DMS 273 treated with DMSO at 0.1 percent for 48 hours (cell line): ENCODE data around the gene TTLL6.
A peak's percentile ranks its signal among the peaks of the same experiment; 100 is the strongest.
"Not testable (repeated sequence)": the region's sequence is repeated elsewhere in the genome, so short reads cannot be mapped to it uniquely, and the experiment has no call there.

ENCODE experiments used
- DNase-seq: peaks from one replicate; lab custom pipeline; 2025; lab: John Stamatoyannopoulos, UW

TTLL6 gene

GRCh38 chr17:48816774-48817590 is at the start of gene TTLL6:
Gene TTLL6 (minus strand): TSS chr17:48817229. CDS start chr17:48817072, 157 bp downstream.
- peak; percentile 79 for DNase-seq

- DNase-seq = no peak
These were observed 43.4 kb upstream of the TTLL6 start for GRCh38 chr17:48860456-48860855.

DNA sequence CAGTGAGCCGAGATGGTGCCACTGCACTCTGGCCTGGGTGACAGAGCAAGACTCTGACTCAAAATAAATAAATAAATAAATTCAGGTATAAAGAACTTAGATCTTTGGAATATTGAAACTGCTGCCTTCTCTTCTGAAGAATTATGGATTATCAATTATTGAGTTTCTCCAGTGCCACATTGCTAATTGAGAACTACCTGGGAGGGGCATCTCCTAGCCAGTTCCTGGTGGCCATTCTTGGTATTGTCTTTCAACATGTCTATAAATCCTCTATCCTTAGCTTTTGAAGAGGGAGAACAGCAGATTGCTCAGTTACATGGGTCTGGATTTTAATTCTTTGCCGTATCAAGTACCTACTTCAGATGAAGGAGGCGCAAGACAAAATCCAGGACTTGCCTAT is 43.0 kb upstream of the TTLL6 start:
- no peak for DNase-seq

GRCh38 chr17:48856122-48856821 is 39.2 kb upstream of the TTLL6 start:
- DNase-seq = no peak

DNA sequence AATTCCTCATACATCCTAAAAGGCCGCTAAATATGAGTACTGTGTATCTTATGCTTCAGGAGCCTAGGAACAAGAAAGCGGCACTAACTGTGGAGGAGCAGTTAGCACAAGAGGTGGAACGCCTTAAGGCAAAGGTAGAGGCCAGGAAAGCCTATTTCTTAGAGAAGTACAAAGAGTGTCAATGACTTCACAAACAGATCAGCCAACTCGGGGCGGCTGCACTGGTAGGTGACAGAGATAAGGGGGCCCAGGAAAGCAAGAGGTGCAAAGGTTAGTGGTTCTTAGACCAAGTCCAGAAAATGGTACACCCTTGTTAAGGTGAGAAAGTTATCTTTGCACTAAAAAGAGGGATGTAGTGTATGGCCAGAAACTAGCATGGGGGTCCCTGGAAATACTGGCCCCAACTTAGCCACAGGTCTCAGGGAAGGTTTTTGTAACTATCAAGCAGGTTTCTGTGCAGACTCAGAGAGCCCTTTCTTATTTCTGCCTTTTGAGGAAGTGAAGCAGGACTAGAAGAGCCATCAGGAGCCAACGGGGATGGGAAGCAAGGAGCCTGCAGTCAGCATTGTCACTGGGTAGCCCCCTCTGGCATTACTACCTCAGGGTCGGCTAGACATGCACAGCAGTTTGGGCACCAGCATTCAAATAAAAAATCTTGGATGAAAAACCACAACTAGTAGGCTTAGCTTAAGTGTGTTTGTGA is 37.9 kb upstream of the TTLL6 start:
- no peak for DNase-seq

DNA sequence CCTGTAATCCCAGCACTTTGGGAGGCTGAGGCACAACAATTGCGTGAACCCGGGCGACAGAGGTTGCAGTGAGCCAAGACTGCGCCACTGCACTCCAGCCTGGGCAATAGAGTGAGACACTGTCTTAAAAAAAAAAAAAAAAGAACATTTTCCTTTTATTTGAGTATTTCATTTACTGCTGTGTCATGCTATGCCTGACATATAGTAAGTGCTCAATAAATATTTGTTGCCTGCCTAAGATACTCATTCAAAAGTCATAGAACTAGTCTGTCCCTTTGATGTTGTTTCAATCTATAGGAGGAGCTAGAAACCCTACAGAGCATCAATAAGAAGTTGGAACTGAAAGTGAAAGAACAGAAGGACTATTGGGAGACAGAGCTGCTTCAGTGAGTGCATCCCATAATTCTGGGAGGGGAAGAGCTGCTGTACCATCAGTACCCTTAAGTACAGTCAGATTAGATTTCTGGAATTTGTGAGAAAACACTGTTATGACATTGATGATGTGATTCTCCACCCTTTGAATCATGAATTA is 33.8 kb upstream of the TTLL6 start:
- no peak for DNase-seq

DNA sequence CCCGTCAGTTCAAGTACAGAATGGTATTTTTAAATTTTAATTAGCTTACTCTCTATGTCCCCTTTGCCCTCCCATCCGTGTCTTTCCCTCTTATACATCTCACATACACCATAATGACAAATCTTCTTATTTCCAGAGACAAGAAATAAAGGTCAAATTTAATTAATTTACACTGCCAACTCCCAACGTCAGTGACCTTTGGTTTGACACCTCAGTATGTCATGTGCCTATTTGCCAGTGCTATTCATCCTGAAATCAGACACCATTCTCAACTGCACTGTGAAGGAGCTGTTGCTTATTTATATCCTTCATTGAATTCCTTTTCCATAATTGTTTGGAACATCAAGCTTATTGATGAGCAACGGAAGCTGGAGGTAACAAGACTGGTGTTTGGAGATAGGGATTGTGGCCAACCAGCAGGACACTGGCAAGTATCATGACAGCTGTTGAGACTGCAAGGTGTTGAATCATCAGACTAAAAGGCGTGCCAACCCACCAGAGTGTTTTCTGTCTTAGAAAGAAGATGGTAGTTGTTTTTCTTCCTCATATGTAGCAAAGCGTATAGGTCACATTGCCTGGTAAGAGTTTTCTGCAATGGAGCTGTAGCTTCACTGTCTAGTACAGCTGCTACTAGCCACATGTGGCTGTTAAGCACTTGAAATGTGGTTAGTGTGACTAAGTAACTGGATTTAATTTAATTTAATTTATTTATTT is 26.3 kb upstream of the TTLL6 start:
- DNase-seq = no peak

- no peak for DNase-seq
These were observed 25.7 kb upstream of the TTLL6 start for GRCh38 chr17:48842746-48843145.

DNA sequence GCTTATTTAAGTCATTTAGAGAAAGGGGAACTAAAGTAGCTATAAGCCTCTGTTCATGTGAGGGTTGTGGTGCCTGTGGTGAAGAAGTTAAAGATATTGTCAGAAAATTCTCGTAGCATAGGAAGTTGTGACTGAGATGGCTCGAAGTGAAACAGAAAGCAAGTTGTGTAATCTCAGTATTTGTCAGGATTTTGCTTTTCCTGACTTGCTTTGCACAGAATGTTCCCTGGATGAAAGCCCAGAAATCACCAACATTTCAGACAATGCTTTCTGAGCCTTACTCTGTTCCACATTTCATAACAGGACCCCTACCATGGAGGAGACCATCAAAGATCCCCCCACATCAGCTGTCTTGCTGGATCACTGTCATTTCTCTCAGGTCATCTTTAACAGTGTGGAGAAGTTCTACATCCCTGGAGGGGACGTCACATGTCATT is 24.4 kb upstream of the TTLL6 start:
- no peak for DNase-seq

GRCh38 chr17:48840441-48840840 is 23.4 kb upstream of the TTLL6 start:
- DNase-seq = no peak

- not testable (repeated sequence) for DNase-seq
These were observed 20.4 kb upstream of the TTLL6 start for GRCh38 chr17:48837458-48837857.

DNA sequence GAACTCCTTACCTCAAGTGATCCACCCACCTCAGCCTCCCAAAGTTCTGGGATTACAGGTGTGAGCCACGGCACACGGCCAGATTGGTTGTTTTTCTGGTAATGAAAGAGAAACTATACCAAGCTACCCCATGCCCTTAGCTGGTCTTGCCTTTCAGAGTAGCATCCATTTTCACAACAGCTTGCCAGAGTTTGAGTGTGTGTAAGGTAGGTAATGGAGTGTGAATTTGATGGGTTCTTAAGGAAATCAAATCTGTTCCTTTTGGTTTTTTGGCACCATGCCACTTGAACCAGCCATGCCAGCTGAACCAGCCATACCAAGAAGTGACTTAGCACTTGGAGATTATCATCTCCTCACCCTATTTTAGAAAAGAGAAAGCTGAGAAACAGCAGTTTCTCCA is 18.9 kb upstream of the TTLL6 start:
- DNase-seq = no peak

- no peak for DNase-seq
These were observed 17.9 kb upstream of the TTLL6 start for GRCh38 chr17:48834973-48835372.

GRCh38 chr17:48831549-48831883 is 14.5 kb upstream of the TTLL6 start:
- DNase-seq = no peak

GRCh38 chr17:48830840-48831548 is 14.0 kb upstream of the TTLL6 start, which contains the start of gene CALCOCO2:
Gene CALCOCO2 (plus strand): TSS chr17:48831035. CDS start chr17:48841708, 10,673 bp downstream.
- peak; percentile 49 for DNase-seq

- no peak for DNase-seq
These were observed 8.7 kb upstream of the TTLL6 start for GRCh38 chr17:48825446-48826381.

GRCh38 chr17:48820936-48821335 is 3.9 kb upstream of the TTLL6 start:
- not testable (repeated sequence) for DNase-seq

- DNase-seq = no peak
These were observed 2.4 kb upstream of the TTLL6 start for GRCh38 chr17:48819466-48819865.

- no peak for DNase-seq
These were observed 1.4 kb upstream of the TTLL6 start for GRCh38 chr17:48818361-48818841.

DNA sequence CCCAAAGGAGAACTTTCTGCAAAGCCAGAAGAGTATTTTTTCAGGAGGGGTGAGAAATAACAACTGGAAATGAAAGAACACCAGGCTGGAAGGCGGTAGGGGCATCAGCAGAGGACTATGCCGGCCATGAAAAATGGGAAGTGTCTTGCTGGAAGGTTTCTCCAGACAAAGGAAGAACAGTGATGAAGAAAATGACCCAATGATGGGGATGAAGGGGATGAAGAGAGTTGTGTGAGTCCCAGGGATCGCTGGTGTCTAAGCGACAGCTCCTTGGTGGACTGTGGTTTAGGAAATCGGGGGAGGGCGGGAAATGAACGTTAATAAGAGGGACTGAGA is 623 bp downstream of the TTLL6 start:
- no peak for DNase-seq
